Ammon's horn (tissue), 1 donor: ENCODE results near the gene PTPRN2.
"Not testable (repeated sequence)": the region's sequence is repeated elsewhere in the genome, so short reads cannot be mapped to it uniquely, and the experiment has no call there.

Source experiments
- DNase-seq: peaks from one replicate; pipeline ENCODE4 v3.0.0-alpha.2; 2016; ENCODE audit warnings: low spot score

Gene PTPRN2

GRCh38 chr7:158053183-158053915 lies 534.3 kb downstream of the PTPRN2 start:
- no peak for DNase-seq

GRCh38 chr7:158052381-158053060 lies 535.1 kb downstream of the PTPRN2 start:
- no peak for DNase-seq

- no peak for DNase-seq
Measured at GRCh38 chr7:158051776-158052175, 535.8 kb downstream of the PTPRN2 start.

GRCh38 chr7:158050978-158051651 lies 536.5 kb downstream of the PTPRN2 start:
- no peak for DNase-seq

GRCh38 chr7:158050441-158050977 lies 537.1 kb downstream of the PTPRN2 start:
- DNase-seq = no peak

GRCh38 chr7:158049271-158049670 lies 538.4 kb downstream of the PTPRN2 start:
- no peak for DNase-seq

GRCh38 chr7:158048569-158048968 lies 539.1 kb downstream of the PTPRN2 start:
- DNase-seq = no peak

- no peak for DNase-seq
Measured at GRCh38 chr7:158047391-158048059, 540.1 kb downstream of the PTPRN2 start.

GRCh38 chr7:158046246-158046645 lies 541.4 kb downstream of the PTPRN2 start:
- not testable (repeated sequence) for DNase-seq

GRCh38 chr7:158044482-158044823 lies 543.2 kb downstream of the PTPRN2 start:
- DNase-seq = no peak

GRCh38 chr7:158043551-158044481 lies 543.8 kb downstream of the PTPRN2 start:
- DNase-seq = no peak

- DNase-seq = no peak
Measured at GRCh38 chr7:158042156-158042880, 545.3 kb downstream of the PTPRN2 start.

GRCh38 chr7:158040199-158040598 lies 547.4 kb downstream of the PTPRN2 start:
- no peak for DNase-seq

- no peak for DNase-seq
Measured at GRCh38 chr7:158039270-158039669, 548.4 kb downstream of the PTPRN2 start.

GRCh38 chr7:158037211-158037610 lies 550.4 kb downstream of the PTPRN2 start:
- no peak for DNase-seq

GRCh38 chr7:158035343-158035742 lies 552.3 kb downstream of the PTPRN2 start:
- DNase-seq = no peak

GRCh38 chr7:158034571-158034970 lies 553.1 kb downstream of the PTPRN2 start:
- no peak for DNase-seq

- DNase-seq = not testable (repeated sequence)
Measured at GRCh38 chr7:158033925-158034324, 553.7 kb downstream of the PTPRN2 start.

- DNase-seq = no peak
Measured at GRCh38 chr7:158033196-158033595, 554.4 kb downstream of the PTPRN2 start.

GRCh38 chr7:158032561-158033115 lies 555.0 kb downstream of the PTPRN2 start:
- no peak for DNase-seq
